C4-2B (cell line): ENCODE results near the gene CD34.

ENCODE experiments used
- CTCF ChIP-seq: fragments of 450-650 bp; conservative IDR thresholded peaks from 2 replicates; pipeline ENCODE4 v1.5.1; 2017; ENCODE audit warnings: mild to moderate bottlenecking
- ZFX ChIP-seq: fragments of 450-650 bp; IDR thresholded peaks from 2 replicates; pipeline ENCODE4 v1.6.1; 2017

- TF ChIP-seq CTCF (no peak), ZFX (no peak)
These were observed 49.4 kb upstream of the CD34 start for GRCh38 chr1:207960346-207960745.
